NCI-H345 treated with DMSO at 0.1 percent for 48 hours (cell line): Measurements from ENCODE around the gene RAMP1.

Source experiments
- DNase-seq: peaks from one replicate; lab custom pipeline; 2025; ENCODE audit not compliant: unreplicated experiment; lab: John Stamatoyannopoulos, UW

Gene RAMP1

DNA sequence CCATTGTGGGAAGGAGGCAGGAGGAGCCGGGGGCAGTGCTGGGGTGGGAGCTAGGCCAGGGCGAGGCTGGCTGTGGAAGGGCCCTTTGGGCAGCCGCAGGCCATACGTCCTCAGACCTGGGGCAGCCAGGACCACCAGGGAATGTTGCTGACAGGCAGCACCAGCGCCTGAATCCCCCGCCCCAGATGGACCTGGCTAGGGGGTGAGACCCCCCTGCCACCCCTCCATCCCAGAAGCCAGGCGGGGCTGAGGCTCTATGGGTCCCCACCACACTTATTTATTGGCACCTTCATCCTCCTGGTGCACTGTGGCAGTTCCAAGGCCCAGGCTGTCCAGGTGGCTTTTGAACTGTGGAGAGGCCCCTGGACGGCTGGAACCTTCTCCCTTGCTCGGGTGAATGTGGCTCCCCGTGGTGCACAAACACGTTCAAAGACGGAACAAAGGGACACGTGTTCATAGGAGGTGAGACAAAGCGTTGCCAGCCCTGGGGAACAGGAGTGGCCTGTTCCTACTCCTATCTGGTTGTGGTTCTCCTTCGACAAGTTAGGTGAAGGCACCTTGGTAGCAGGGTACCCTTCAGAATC lies 35.1 kb downstream of the RAMP1 start:
- peak; percentile 44 for DNase-seq

GRCh38 chr2:237894986-237895543 lies 35.6 kb downstream of the RAMP1 start:
- DNase-seq, result no peak

GRCh38 chr2:237895544-237896506 lies 36.4 kb downstream of the RAMP1 start:
- DNase-seq, result peak; percentile 86

GRCh38 chr2:237896507-237896892 lies 37.1 kb downstream of the RAMP1 start:
- no peak for DNase-seq

DNA sequence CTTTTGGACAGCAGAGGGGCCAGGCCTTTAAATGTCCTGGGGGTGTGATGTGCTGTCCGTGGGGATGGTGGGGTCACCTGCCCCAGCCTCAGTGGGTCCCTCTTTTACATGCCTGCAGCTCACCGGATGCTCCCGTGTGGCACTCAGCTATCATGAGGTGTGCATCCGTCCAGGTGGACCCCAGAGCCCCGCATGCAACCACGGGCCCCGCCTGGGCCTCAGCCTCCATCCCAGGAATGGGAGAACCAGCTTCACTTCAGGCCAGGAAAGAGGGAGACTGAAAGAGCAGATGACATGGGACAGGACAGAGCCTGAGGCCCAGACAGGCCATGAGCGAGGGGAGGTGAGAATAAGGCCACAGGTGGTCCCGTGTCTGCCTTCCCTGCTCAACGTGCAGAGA lies 37.5 kb downstream of the RAMP1 start:
- DNase-seq, result no peak

GRCh38 chr2:237898057-237898414 lies 38.6 kb downstream of the RAMP1 start:
- DNase-seq, result no peak

GRCh38 chr2:237900891-237901831 lies 41.7 kb downstream of the RAMP1 start:
- no peak for DNase-seq

- no peak for DNase-seq
Measured at GRCh38 chr2:237901932-237902850, 42.8 kb downstream of the RAMP1 start.

- DNase-seq, result no peak
Measured at GRCh38 chr2:237904831-237905599, 45.6 kb downstream of the RAMP1 start.

DNA sequence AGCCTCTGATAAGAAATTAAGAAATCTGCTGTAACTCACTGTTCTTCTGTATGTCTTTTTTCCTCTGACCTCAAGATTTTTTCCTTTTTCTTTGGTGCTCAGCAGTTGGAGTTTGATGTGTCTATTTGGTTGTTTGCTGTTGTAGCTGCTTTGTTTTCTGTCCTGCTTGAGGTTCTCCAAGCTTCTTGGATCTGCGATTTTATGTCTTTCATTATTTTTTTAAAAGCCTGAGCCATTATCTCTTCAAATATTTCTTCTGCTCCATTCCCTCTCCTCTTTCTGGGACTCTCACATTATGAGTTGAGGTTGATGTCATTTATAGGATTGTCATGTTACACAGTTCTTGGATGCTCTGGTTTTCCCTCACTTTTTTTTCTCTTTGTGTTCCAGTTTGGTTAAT lies 47.7 kb downstream of the RAMP1 start:
- DNase-seq, result no peak

DNA sequence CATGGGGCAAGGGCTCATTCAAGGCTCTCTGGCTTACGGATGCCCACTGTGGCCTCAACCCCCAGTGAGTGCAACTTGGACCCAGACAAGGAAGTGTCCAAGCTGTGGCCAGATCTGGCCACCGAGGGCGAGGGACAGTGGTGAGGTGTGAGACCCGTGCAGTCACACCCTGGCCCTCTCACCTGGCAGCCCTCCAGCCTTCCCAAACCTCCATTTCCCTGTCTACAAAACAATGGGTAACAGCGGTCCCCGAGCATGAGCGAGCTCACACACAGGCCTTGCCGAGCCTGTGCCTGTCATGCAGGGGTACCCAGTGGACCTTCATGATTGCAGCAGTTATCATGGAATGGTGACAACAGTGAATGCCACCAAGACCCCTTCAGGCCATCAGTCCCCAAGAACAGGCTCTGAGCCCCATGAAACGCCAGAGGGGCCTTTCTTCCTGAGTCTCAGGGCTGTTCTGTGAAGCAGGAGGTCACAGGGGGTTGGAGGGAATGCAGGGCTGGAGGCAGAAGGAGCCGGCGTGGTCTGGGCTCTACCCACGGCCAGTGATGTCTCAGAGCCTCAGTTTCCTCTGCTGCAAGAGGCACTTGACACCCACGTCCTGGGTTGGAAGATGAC lies 49.8 kb downstream of the RAMP1 start:
- DNase-seq, result no peak

GRCh38 chr2:237909801-237910475 lies 50.5 kb downstream of the RAMP1 start:
- no peak for DNase-seq

- DNase-seq, result no peak
Measured at GRCh38 chr2:237910576-237911362, 51.3 kb downstream of the RAMP1 start.

DNA sequence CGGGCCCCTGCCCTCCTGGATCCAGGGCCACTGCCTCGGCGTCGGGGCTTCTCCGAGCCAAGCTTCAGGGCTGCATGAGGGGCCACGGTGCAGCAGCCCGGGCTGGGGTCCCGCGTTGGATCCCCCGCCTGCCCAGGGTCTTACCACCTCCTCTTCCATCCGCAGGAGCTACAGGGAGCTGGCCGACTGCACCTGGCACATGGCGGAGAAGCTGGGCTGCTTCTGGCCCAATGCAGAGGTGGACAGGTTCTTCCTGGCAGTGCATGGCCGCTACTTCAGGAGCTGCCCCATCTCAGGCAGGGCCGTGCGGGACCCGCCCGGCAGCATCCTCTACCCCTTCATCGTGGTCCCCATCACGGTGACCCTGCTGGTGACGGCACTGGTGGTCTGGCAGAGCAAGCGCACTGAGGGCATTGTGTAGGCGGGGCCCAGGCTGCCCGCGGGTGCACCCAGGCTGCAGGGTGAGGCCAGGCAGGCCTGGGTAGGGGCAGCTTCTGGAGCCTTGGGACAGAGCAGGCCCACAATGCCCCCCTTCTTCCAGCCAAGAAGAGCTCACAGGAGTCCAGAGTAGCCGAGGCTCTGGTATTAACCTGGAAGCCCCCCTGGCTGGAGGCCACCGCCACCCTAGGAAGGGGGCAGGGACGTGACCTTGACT lies 52.1 kb downstream of the RAMP1 start:
- DNase-seq, result no peak

DNA sequence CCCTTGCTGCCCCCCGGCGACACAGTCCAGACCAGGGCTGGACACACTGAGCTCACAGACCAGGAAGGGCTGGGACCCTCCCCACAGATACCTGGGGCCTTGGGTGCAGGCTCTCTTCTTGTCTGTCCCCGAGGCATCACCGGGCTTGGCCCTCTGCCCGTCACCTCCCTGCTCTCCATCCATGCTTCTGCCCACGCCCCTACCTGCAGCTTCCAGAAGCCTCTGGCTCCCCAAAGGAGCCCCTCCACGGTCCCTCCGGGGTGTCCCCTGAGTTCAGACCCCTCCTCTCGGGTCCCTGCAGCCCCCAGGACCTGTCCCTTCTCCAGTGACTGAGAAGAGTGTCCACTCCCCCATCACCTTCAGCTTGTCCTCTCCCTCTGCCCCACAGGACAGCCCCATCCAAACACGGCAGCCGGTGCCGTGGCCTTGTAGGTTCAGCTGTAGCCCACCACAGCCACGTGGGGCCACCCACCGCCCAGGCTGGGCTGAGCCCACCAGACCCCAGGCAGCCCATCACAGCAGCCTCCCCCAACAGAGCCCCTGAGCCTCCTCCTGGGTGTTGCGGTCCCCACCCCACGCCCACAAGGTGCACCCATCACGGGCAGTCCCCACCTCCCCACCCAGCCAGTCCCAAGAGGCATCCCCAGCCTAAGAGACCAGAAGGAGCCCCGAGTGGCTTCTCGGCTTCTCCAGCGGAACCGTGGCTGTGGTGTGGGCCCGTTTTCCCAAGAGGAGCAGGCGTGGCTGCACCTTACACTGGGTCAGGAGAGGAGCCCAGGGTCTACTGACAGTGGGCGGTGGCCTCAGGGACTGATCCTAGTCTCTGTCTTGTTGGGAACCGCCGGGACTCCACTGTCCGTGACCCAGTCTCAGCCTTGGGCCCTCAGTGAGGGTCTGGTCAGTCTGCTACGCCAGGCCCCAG lies 53.1 kb downstream of the RAMP1 start:
- no peak for DNase-seq
